ENCODE measurements around the gene ACVR2B. TPM values are rescaled to one million over a fixed set of nuclear protein-coding genes. Genes with fewer than 3 reads are reported as not detected.

ACVR2B gene
- total RNA-seq, 4 donors from 2014 or later = 3.8 to 15.1 (median 5.7) TPM

- TF ChIP-seq CTCF (IDR thresholded peaks at IDR 0.05; ENCODE audit: low read depth) = no peak
Measured at GRCh38 chr3:38473229-38473628, 19.5 kb downstream of the ACVR2B start.

- no peak for TF ChIP-seq CTCF (IDR thresholded peaks at IDR 0.05; ENCODE audit: low read depth)
Measured at GRCh38 chr3:38474928-38475605, 21.4 kb downstream of the ACVR2B start.

- TF ChIP-seq CTCF (IDR thresholded peaks at IDR 0.05; ENCODE audit: low read depth) = no peak
Measured at GRCh38 chr3:38475716-38476115, 22.0 kb downstream of the ACVR2B start.

GRCh38 chr3:38476157-38476756 is 22.6 kb downstream of the ACVR2B start:
- TF ChIP-seq CTCF (IDR thresholded peaks at IDR 0.05; ENCODE audit: low read depth) = no peak

GRCh38 chr3:38477057-38477820 is 23.5 kb downstream of the ACVR2B start:
- TF ChIP-seq CTCF (IDR thresholded peaks at IDR 0.05; ENCODE audit: low read depth) = no peak

GRCh38 chr3:38477839-38478450 is 24.3 kb downstream of the ACVR2B start:
- TF ChIP-seq CTCF (IDR thresholded peaks at IDR 0.05; ENCODE audit: low read depth) = no peak

- TF ChIP-seq CTCF (IDR thresholded peaks at IDR 0.05; ENCODE audit: low read depth) = no peak
Measured at GRCh38 chr3:38478901-38479300, 25.2 kb downstream of the ACVR2B start.

All from subcutaneous adipose tissue (tissue), 4 donors.